NCI-H1694 (cell line): ENCODE data around the gene LMOD2.

Source experiments
- DNase-seq: peaks from one replicate; lab custom pipeline; 2025; lab: John Stamatoyannopoulos, UW

LMOD2 gene

GRCh38 chr7:123673137-123673732 lies 17.6 kb downstream of the LMOD2 start:
- DNase-seq = no peak

GRCh38 chr7:123673752-123674398 lies 18.2 kb downstream of the LMOD2 start:
- no peak for DNase-seq

GRCh38 chr7:123674399-123675180 lies 18.9 kb downstream of the LMOD2 start:
- DNase-seq = no peak

- DNase-seq = no peak
Observed at GRCh38 chr7:123675181-123675473, 19.5 kb downstream of the LMOD2 start.

DNA sequence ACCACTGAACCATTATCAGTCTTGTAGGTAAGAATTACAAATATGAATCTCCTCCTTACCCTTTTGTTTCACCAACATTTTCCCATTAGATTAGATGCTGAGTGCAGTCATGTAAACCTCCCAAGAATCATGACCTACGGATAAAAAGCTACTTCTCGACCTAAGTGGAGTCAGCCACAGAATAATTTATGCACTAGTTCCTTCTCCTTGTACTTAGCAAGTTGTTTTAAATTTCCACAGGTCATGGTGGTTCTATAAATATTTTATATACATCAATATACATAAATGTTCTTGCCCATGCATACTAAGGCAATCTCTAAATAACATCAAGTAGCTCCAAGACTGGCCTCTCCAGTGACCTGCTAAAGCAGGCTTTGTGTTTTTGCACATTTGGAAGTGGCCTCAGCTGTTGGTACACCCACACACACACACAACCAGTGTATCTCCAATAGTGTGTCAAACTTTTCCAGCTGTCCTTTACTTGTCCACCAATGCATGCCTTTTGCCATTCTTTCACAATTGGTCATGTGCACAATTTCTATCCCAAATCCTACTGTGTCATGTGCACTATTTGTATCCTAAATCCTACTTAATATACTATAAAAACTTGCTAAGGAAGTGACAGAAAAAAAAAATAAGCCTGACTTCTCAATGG lies 21.5 kb downstream of the LMOD2 start:
- DNase-seq = no peak

DNA sequence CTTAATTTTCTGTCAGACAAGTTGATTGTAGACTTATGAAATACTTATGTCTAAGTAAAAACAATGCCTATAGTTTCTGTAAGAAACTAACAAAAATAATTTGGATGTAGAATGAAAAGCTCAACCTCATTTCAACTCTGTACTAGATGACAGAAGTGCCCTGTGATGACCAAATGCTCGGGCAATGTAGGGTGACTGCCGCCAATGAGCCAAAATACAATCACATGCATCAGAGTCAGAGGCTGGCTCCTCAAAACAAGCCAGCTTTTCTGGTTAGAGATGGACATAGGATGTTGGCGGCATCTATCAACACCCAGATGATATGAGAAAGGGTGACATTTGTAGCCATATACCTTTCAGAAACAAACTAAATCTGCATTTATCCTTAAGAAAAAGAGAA lies 23.9 kb downstream of the LMOD2 start:
- DNase-seq = no peak

GRCh38 chr7:123680580-123680979 lies 24.9 kb downstream of the LMOD2 start:
- DNase-seq = no peak

DNA sequence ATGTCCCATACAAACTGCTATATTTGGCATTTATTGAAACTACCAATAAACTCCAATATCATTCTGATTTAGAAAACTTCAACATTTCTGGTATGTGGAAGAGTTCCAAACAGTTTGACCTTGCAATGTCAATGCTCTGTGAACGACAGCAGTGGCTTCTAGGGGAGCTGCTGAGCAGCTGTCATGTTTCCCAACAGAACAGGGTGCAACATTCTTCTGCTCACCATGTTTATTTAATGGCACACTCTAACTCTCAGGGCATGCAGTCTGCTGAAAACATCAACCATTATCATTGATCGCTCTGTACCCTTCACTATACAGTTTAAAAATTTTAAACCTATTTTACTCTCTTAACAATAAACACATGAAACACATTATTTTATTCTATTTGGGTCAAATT lies 25.9 kb downstream of the LMOD2 start:
- no peak for DNase-seq

- peak; percentile 37 for DNase-seq
Observed at GRCh38 chr7:123682690-123683089, 27.0 kb downstream of the LMOD2 start.

DNA sequence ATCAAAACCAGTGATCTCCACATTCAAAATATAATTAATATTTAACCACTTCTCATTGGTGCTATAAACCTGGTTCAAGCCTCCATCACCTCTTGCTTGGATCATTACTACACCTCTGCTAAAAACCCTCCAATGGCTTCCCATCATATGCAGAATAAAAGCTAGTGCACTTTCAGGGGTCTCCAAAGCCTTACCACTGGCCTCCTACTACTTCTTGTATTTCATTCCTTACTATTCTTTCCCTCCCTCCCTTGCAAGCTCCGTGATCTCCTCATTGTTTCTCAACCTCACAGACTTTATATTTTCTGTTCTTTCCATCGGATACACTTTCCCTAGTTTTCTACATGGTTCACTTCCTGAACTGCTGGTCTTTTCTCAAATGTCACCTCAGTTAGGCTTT lies 31.5 kb downstream of the LMOD2 start:
- no peak for DNase-seq

- DNase-seq = no peak
Observed at GRCh38 chr7:123687727-123688126, 32.1 kb downstream of the LMOD2 start.

- DNase-seq = no peak
Observed at GRCh38 chr7:123689250-123689649, 33.6 kb downstream of the LMOD2 start.

DNA sequence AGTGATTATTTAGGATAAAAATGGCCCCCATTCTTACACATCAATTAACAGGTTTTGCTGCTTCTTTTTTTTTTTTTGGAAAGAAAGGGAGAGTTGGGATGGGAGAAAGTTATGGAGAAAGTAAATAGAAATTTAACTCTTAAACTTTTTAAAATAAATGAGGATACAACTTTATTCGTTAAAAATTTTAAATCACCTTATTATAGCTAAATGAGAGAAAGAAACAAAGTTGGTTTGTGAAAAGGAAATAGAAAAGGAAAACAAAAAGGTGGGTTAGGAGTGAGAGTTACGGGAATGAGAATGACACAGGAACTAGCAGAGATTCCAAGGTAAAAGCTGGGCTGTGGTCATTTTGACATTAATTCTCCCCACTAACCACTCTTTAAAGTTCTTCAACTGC lies 34.9 kb downstream of the LMOD2 start:
- no peak for DNase-seq

DNA sequence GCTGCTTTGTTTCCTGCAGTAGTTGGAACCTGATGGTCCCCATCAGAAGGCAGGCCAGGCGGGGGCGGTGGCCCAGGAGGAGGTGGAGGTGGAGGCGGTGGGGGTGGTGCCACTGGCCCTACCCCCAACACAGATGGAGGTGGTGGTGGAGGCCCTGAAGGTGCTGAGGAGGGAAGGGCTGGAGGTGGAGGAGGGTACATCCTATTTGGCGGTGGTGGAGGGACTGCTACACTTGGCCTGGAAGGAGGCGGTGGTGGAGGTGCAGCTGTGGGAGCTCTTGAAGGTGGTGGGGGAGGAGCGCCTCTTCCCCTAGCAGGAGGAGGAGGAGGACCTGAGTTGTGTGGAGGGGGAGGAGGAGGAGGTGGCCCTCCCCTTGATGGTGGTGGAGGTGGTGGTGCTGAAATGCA lies 36.8 kb downstream of the LMOD2 start:
- DNase-seq = no peak

DNA sequence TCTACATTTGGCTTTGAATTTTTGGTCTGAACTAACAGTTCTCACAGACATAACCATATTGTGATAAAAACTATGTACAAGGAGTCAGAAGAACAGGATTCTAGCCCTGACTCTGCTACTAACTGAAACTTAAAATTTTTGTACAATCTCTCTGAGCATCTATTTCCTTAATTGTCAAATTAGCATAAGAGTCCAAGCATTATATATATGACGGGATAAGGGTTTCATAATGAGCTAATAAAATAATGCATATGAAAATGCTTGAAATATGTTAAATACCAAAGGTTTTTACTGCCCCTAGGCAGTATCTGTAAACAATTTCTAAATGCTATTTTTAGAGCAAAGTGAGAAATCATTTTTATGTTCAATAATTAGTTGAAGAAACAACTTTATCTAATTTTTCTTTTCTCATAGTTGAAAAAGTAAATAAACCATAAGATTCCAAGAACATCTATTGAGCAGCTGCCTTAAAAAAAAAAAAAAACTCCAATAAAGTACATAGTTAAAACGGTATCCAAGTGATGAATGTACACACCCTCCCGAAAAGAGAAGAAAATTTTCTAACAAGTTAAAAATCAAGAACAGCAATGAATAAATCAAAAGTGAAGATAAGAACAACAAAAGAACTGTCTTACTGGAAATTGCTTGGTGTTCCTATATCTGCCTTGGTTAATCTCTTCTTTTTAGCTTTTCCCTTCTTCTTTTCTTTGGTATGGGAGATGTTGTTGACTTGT lies 40.4 kb downstream of the LMOD2 start:
- DNase-seq = no peak

DNA sequence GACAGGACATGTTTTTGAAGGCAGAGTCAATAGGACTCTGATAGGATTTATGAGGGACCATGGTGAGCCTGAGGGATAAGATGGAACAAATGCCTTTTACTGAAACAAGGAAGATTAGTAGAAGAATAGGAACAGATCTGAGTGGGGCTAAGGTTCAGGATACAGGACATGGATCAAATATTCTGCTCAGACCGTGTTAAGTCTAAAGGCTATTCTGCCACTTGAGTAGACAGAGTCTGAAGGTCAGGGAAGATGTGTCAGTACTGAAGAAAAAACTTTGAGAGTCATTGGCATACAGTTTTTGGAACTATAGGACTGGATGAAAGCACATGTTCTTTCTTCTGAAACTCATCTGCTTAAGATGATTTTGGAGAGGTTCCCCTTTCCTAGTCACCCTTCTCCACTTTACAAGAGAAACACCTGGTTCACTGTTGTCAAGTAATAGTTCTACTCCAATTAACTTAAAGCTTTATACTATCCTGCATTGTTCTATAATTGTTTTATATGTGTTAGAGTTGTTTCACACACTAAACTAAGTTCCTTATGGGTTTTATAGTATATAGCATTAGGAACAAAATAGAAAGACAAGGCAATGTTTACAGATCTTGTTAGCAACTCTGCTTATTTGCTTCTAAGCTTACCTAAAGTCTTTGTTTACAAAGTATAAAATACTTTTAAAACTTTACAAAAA lies 49.7 kb downstream of the LMOD2 start:
- no peak for DNase-seq

- DNase-seq = no peak
Observed at GRCh38 chr7:123709525-123709924, 53.9 kb downstream of the LMOD2 start.

- no peak for DNase-seq
Observed at GRCh38 chr7:123710683-123711082, 55.0 kb downstream of the LMOD2 start.

GRCh38 chr7:123711832-123712293 lies 56.2 kb downstream of the LMOD2 start:
- no peak for DNase-seq

- DNase-seq = no peak
Observed at GRCh38 chr7:123712619-123713018, 57.0 kb downstream of the LMOD2 start.
